Stimulated activated CD4-positive, alpha-beta T cell treated with anti-CD3 and anti-CD28 coated beads, Interleukin-1b, Interleukin-23, amount 100 ng/mL, for 1 hour (primary cell): Measurements from ENCODE around the gene EFEMP1.
"Not testable (repeated sequence)": the region's sequence is repeated elsewhere in the genome, so short reads cannot be mapped to it uniquely, and the experiment has no call there.

Experiments
- DNase-seq, 2 donors: peaks; one replicate each; pipeline ENCODE4 v3.0.0-alpha.2; 2020; ENCODE audit warnings: low read depth in 2 of 2

EFEMP1 gene

GRCh38 chr2:55865096-55865835 is 58.3 kb downstream of the EFEMP1 start:
- no peak for DNase-seq

- no peak for DNase-seq
Measured at GRCh38 chr2:55864351-55865084, 59.1 kb downstream of the EFEMP1 start.

- no peak for DNase-seq
Measured at GRCh38 chr2:55862673-55863390, 60.8 kb downstream of the EFEMP1 start.

GRCh38 chr2:55862246-55862645 is 61.3 kb downstream of the EFEMP1 start:
- no peak for DNase-seq

- DNase-seq: no peak
Measured at GRCh38 chr2:55861733-55862132, 61.8 kb downstream of the EFEMP1 start.

- no peak for DNase-seq
Measured at GRCh38 chr2:55860832-55861231, 62.8 kb downstream of the EFEMP1 start.

- DNase-seq: no peak
Measured at GRCh38 chr2:55859875-55860274, 63.7 kb downstream of the EFEMP1 start.

- no peak for DNase-seq
Measured at GRCh38 chr2:55857766-55858165, 65.8 kb downstream of the EFEMP1 start.

- no peak for DNase-seq
Measured at GRCh38 chr2:55856936-55857335, 66.6 kb downstream of the EFEMP1 start.

- no peak for DNase-seq
Measured at GRCh38 chr2:55848096-55848495, 75.5 kb downstream of the EFEMP1 start.

GRCh38 chr2:55846426-55846825 is 77.2 kb downstream of the EFEMP1 start:
- DNase-seq: no peak

- DNase-seq: no peak
Measured at GRCh38 chr2:55844986-55845385, 78.6 kb downstream of the EFEMP1 start.

GRCh38 chr2:55843994-55844345 is 79.6 kb downstream of the EFEMP1 start:
- no peak for DNase-seq

GRCh38 chr2:55843096-55843993 is 80.2 kb downstream of the EFEMP1 start:
- DNase-seq: no peak

GRCh38 chr2:55842046-55842445 is 81.5 kb downstream of the EFEMP1 start:
- DNase-seq: no peak

GRCh38 chr2:55840460-55840859 is 83.1 kb downstream of the EFEMP1 start:
- DNase-seq: no peak

- DNase-seq: no peak
Measured at GRCh38 chr2:55839182-55839819, 84.3 kb downstream of the EFEMP1 start.

- no peak for DNase-seq
Measured at GRCh38 chr2:55838653-55839052, 84.9 kb downstream of the EFEMP1 start.

- DNase-seq: not testable (repeated sequence)
Measured at GRCh38 chr2:55838117-55838516, 85.5 kb downstream of the EFEMP1 start.

GRCh38 chr2:55837073-55837472 is 86.5 kb downstream of the EFEMP1 start:
- no peak for DNase-seq
